ENCODE measurements around the gene KNOP1.

- TF ChIP-seq CTCF (IDR thresholded peaks at IDR 0.05) (no peak), POLR2AphosphoS5 (IDR thresholded peaks at IDR 0.05) (no peak), POLR2A (IDR thresholded peaks at IDR 0.05) (no peak), EP300 (IDR thresholded peaks at IDR 0.05) (no peak)
These were observed 17.2 kb upstream of the KNOP1 start for GRCh38 chr16:19735074-19735867.
